Inferior parietal cortex (tissue), 1 donor: ENCODE data around the gene C11orf21.

ENCODE experiments used
- DNase-seq: peaks from one replicate; pipeline ENCODE4 v3.0.0-alpha.2; 2016; ENCODE audit errors: extremely low spot score

Gene C11orf21

GRCh38 chr11:2320568-2321310, 19.0 kb upstream of the C11orf21 start:
- DNase-seq, result no peak

- DNase-seq, result no peak
Observed at GRCh38 chr11:2319791-2320472, 18.2 kb upstream of the C11orf21 start.

- DNase-seq, result no peak
Observed at GRCh38 chr11:2318707-2319106, 17.0 kb upstream of the C11orf21 start.

- no peak for DNase-seq
Observed at GRCh38 chr11:2318123-2318522, 16.4 kb upstream of the C11orf21 start.

GRCh38 chr11:2317354-2318050, 15.8 kb upstream of the C11orf21 start:
- no peak for DNase-seq

- no peak for DNase-seq
Observed at GRCh38 chr11:2316963-2317244, 15.2 kb upstream of the C11orf21 start.

GRCh38 chr11:2316169-2316962, 14.6 kb upstream of the C11orf21 start:
- DNase-seq, result no peak

GRCh38 chr11:2315395-2316168, 13.9 kb upstream of the C11orf21 start:
- DNase-seq, result no peak

- DNase-seq, result peak; percentile 34
Observed at GRCh38 chr11:2314525-2315394, 13.0 kb upstream of the C11orf21 start.

- DNase-seq, result no peak
Observed at GRCh38 chr11:2314136-2314524, 12.4 kb upstream of the C11orf21 start.

- no peak for DNase-seq
Observed at GRCh38 chr11:2313051-2313951, 11.6 kb upstream of the C11orf21 start.

GRCh38 chr11:2312232-2313042, 10.7 kb upstream of the C11orf21 start:
- DNase-seq, result no peak

GRCh38 chr11:2311353-2312133, 9.8 kb upstream of the C11orf21 start:
- no peak for DNase-seq

- DNase-seq, result no peak
Observed at GRCh38 chr11:2310786-2311352, 9.2 kb upstream of the C11orf21 start.

GRCh38 chr11:2310073-2310785, 8.5 kb upstream of the C11orf21 start:
- DNase-seq, result no peak

GRCh38 chr11:2309251-2310072, 7.7 kb upstream of the C11orf21 start:
- no peak for DNase-seq
